ENCODE results near the gene CCDC85B. TPM values are rescaled to one million over a fixed set of nuclear protein-coding genes. Genes with fewer than 3 reads are reported as not detected.

Gene CCDC85B
- total and polyA plus RNA-seq, 2 of the 13 experiments (the other 11 are each of a cell fraction or from before 2014, with no cell fraction given): 8.2 to 19.5 TPM

DNA sequence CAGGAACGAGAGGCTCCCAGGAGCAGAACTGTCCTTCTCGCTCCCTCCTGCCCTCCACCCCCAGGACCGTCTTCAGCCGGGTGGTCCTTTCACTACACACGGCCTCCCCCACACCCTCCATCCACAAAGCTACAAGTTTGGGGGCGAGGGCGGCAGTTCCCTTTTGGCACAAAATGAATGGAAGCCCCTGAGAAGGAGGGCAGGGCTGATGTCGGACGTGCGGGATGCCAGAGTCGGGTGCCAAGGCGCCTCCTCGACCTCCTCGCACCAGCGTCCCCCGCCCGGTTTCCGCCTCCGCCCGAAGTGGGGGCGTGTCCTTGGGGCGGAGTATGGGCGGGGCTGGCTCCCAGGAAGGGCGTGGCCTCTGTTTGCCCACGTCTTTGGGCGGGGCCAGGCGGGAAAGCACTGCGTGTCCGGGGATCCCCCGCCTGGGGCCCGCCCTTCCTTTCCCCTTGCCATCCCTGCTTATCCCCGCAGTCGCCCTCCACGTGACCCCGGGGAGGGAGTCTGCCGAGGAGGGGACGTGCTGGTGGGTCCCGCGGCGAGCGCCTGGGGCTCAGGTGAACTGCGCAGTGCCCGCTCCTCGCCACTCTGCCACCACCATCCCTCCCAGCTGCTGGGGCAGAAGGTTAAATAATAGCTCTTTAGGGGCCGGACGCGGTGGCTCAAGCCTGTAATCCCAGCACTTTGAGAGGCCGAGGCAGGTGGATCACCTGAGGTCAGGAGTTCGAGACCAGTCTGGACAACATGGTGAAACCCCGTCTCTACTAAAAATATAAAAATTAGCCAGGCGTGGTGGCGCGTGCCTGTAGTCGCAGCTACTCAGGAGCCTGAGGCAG, 16.9 kb upstream of the CCDC85B start (continued):
- TF ChIP-seq, protein P1, sequence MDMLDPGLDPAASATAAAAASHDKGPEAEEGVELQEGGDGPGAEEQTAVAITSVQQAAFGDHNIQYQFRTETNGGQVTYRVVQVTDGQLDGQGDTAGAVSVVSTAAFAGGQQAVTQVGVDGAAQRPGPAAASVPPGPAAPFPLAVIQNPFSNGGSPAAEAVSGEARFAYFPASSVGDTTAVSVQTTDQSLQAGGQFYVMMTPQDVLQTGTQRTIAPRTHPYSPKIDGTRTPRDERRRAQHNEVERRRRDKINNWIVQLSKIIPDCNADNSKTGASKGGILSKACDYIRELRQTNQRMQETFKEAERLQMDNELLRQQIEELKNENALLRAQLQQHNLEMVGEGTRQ (IDR thresholded peaks at IDR 0.05; ENCODE audit: low read depth, low read length): peak; percentile 69
- TF ChIP-seq, protein P1 (CRISPR knock-in tag; IDR thresholded peaks at IDR 0.05; ENCODE audit: borderline replicate concordance): peak; percentile 94
- no peak for TF ChIP-seq DNMT3B (CRISPR knock-in tag; conservative IDR thresholded peaks at IDR 0.05)
- no peak for TF ChIP-seq ZNF44 (CRISPR knock-in tag; IDR thresholded peaks at IDR 0.05)
- TF ChIP-seq BCL6 (CRISPR knock-in tag; IDR thresholded peaks at IDR 0.05): peak; percentile 45
- TF ChIP-seq MAZ (IDR thresholded peaks at IDR 0.05; ENCODE audit: borderline replicate concordance, low read depth, low read length): peak; percentile 93
- TF ChIP-seq MAZ (CRISPR knock-in tag; IDR thresholded peaks at IDR 0.05; ENCODE audit: low read depth): peak; percentile 77
- TF ChIP-seq, protein P2, sequence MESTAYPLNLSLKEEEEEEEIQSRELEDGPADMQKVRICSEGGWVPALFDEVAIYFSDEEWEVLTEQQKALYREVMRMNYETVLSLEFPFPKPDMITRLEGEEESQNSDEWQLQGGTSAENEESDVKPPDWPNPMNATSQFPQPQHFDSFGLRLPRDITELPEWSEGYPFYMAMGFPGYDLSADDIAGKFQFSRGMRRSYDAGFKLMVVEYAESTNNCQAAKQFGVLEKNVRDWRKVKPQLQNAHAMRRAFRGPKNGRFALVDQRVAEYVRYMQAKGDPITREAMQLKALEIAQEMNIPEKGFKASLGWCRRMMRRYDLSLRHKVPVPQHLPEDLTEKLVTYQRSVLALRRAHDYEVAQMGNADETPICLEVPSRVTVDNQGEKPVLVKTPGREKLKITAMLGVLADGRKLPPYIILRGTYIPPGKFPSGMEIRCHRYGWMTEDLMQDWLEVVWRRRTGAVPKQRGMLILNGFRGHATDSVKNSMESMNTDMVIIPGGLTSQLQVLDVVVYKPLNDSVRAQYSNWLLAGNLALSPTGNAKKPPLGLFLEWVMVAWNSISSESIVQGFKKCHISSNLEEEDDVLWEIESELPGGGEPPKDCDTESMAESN (CRISPR knock-in tag; conservative IDR thresholded peaks at IDR 0.05): 0 out of 2 replicates have a peak, but pooled peaks have one; percentile 64
- TF ChIP-seq JUN (CRISPR knock-in tag; IDR thresholded peaks at IDR 0.05): no peak
- peak; percentile 78; the same call in 1 of the 3 replicates for TF ChIP-seq MXI1 (IDR thresholded peaks at IDR 0.05; ENCODE audit: borderline replicate concordance, low read depth, low read length)
- no peak for TF ChIP-seq ZNF674 (CRISPR knock-in tag; IDR thresholded peaks at IDR 0.05; ENCODE audit: low read depth)
- no peak for TF ChIP-seq ZNF577 (CRISPR knock-in tag; IDR thresholded peaks at IDR 0.05; ENCODE audit: borderline replicate concordance, low read depth)
- TF ChIP-seq, protein P3, sequence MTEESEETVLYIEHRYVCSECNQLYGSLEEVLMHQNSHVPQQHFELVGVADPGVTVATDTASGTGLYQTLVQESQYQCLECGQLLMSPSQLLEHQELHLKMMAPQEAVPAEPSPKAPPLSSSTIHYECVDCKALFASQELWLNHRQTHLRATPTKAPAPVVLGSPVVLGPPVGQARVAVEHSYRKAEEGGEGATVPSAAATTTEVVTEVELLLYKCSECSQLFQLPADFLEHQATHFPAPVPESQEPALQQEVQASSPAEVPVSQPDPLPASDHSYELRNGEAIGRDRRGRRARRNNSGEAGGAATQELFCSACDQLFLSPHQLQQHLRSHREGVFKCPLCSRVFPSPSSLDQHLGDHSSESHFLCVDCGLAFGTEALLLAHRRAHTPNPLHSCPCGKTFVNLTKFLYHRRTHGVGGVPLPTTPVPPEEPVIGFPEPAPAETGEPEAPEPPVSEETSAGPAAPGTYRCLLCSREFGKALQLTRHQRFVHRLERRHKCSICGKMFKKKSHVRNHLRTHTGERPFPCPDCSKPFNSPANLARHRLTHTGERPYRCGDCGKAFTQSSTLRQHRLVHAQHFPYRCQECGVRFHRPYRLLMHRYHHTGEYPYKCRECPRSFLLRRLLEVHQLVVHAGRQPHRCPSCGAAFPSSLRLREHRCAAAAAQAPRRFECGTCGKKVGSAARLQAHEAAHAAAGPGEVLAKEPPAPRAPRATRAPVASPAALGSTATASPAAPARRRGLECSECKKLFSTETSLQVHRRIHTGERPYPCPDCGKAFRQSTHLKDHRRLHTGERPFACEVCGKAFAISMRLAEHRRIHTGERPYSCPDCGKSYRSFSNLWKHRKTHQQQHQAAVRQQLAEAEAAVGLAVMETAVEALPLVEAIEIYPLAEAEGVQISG (CRISPR knock-in tag; IDR thresholded peaks at IDR 0.05): peak; percentile 22; the same call in 1 of the 2 replicates
- TF ChIP-seq FOXM1 (CRISPR knock-in tag; IDR thresholded peaks at IDR 0.05): no peak
- peak in 1 of 2 experiments; percentile 28; a peak in 1 of 4 replicates for TF ChIP-seq NR2F1 (CRISPR knock-in tag; IDR thresholded peaks at IDR 0.05)
- no peak for TF ChIP-seq ZNF143 (CRISPR knock-in tag; IDR thresholded peaks at IDR 0.05)
- TF ChIP-seq ERF (CRISPR knock-in tag; IDR thresholded peaks at IDR 0.05): peak; percentile 50; the same call in 1 of the 2 replicates
- no peak for TF ChIP-seq ZNF678 (CRISPR knock-in tag; IDR thresholded peaks at IDR 0.05)
- no peak for TF ChIP-seq YY1 (IDR thresholded peaks at IDR 0.05; ENCODE audit: insufficient read depth, insufficient replicate concordance, low read depth, low read length)
- TF ChIP-seq FOXC1 (CRISPR knock-in tag; IDR thresholded peaks at IDR 0.05; ENCODE audit: borderline replicate concordance): 0 out of 2 replicates have a peak, but pooled peaks have one; percentile 64
- TF ChIP-seq ZFP90 (CRISPR knock-in tag; IDR thresholded peaks at IDR 0.05; ENCODE audit: borderline replicate concordance): no peak
- TF ChIP-seq SMARCE1 (IDR thresholded peaks at IDR 0.05; ENCODE audit: borderline replicate concordance): no peak
- no peak for TF ChIP-seq SMARCC2 (IDR thresholded peaks at IDR 0.05)
- TF ChIP-seq REL (CRISPR knock-in tag; conservative IDR thresholded peaks at IDR 0.05): no peak

Measured in HepG2 (cell line).